Fibroblast of upper back skin (primary cell): Measurements from ENCODE around the gene TWF1.
A peak's percentile ranks its signal among the peaks of the same experiment; 100 is the strongest.

Experiments used
- DNase-seq: peaks from one replicate; pipeline ENCODE4 v3.0.0-alpha.2; 2013

Gene TWF1

DNA sequence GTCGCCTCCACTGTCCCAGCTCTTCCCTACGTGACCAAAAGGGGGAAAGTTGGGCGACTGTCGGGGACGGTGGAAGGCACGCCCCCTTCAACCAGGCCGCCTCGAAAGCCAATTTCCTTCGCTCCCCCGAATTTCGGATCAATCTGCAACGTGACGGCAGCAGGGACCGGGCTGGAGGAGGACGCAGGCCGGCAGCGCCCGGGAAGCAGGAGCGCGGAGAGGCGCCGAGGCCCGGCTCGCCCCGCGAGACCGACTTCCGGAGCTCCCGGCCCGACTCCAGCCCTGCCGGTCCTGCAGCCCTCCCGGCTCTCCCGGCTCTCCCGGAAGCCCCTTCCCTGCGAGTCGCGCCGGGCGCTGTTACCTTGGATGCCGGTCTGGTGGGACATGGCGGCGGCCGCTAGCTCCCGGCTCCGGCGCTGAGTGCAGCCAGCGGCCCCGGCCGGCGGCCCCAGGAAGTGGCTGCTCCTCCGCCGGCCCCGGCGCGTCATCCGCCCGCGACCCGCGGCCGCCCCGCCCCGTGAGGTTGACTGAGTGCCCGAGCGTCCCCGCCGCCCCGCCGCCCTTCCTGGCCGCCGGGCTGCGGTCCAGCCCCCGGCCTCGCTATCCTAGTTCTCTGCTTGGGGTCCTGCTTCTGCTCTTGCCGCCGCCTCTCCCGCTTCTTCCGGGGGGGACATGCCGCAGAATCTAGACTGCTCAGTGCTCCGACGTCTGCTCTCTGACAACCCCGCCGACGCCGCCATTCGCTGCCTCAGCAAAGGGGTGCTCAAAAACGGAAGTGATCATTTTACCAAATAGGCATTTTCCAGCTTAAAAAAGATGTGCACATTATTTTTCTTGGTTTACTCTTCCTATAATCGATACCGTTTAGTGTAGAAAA, at the start of gene TWF1:
Gene TWF1 (minus strand): TSS at position 458 of the 877 bp plus-strand sequence. CDS start 72 bp downstream, at position 386.
- DNase-seq = peak; percentile 78

DNA sequence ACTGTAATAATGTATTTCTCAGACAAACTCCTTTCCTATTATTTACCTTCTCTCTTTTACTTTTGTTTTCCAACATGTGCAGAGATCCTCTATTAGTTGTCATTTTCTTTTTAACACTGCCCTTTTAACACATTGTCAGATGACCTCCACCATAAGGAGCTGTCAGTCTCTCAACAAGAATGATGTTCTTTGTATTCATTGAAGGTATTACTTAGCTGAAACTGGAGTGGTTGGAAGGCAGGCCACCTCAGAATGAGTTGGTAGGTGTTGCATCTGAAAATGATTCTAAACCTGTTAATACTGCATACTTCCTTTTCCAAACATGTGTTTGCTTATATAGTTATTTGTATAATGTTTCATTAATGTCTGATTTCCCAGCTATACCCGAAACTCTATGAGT, 46.6 kb upstream of the TWF1 start:
- no peak for DNase-seq

DNA sequence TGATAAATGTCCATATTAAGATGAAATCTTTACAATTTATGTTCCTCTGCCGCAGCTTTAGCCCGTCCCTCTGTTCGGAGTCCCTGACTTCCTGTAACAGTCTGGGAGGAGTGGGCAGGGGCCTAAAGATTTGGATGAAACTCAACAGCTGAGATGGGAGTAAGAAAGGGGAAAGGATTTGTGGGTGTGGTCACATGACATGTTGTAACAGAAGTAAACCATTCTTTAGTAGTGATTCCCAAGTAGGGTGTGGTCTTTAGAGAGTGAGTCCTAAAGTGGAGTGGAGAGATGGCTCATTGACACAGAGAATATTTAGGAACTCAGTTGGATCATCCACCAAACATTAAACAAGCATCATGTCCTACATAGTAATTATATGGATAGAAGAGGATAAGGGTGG, 42.7 kb upstream of the TWF1 start:
- no peak for DNase-seq

DNA sequence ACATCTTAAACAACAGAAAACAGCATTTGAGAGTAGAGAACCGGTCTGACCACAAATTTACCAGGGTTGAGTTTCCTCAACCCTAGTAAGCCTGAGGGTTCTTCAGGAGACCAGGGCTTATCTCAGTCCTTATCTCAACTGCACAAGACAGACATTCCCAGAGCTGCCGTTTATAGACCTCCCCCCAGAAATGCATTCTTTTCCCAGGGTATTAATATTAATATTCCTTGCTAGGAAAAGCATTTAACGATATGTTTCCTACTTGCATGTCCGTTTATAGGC, 42.0 kb upstream of the TWF1 start:
- DNase-seq = no peak

DNA sequence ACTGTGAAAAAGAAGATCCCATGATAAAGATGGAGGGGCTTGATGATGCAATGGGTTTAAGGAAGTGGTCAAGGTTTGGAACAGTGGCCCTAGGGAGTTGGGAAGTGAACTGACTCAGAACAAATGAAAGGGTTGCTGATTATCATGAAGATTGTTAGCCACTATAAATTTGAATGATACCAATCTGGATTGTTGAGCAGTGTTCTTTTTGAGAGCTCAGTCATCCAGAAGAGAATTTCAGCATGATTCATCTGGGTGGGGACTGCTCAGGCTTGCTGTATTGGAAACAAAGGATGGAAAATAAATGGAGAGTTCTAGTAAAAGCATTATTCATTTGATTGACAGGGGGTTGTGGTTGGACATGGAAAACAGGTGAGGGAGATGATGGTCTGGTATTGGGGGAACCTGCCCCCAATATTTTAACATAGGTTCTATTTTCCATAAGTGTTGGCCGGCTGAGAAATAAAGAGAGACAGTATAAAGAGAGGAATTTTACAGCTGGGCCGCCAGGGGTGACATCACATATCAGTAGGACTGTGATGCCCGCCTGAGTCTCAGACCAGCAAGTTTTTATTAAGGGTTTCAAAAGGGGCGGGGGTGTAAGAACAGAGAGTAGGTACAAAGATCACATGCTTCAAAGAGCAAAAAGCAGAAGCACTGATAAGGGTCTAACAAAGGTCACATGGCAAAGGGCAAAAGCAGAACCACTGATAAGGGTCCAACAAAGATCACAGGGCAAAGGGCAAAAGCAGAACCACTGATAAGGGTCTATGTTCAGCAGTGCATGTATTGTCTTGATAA, 41.5 kb upstream of the TWF1 start:
- DNase-seq = peak; percentile 44

DNA sequence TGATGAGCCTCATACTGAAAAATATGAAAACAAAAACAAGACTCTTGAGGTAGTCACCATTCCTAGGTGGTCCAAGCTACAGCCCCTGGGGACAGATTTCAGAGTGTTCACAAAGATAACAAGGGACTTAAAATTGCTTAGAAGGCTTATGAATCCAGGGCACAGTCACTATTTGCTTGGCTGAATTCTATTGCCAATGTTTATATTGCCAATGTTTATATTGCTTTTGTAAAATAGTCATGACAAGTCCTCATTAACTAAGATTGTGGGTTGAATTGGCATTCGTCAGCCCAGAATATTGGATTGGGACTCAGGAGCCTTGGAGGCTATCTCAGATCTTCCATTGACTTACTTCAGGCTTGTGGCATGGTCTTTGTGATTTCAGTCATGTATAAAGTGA, 36.1 kb upstream of the TWF1 start:
- DNase-seq = no peak

DNA sequence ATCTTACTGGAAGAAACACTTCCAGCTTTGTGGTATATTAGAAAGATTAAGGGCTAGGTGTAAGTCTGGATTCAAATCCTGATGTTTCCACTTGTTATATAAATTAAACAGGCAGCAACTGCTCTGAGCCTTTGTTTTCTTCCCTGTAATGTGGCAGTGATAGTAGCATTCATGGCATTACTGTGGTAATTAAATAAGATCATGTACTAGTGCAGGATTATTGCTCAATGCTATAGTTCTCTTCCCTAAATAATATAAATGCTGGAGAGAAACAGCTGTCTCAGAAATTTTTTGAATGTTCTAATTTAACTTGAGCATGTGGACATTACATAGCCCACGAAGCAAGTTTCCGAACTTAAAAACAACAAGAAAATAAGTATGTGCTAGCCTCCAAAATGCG, 35.1 kb upstream of the TWF1 start:
- no peak for DNase-seq

DNA sequence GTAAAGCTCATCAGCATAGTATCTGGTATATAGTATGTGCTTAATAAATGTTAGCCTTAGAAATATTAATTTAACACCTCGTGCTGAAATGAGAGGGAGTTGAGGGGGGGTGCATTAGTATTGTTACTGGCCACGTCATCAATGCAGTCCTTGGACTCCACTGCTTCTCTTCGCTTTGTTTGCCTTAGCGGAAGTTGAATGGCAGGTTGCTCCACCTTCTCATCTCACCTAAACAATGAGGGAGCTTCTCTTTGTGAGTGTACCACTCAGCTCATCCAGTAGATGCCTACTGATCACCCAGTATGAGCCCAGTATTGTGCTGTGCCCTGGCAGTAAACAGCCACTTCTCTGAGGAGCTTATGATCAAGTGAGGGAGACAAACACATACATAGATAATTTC, 34.2 kb upstream of the TWF1 start:
- DNase-seq = no peak

DNA sequence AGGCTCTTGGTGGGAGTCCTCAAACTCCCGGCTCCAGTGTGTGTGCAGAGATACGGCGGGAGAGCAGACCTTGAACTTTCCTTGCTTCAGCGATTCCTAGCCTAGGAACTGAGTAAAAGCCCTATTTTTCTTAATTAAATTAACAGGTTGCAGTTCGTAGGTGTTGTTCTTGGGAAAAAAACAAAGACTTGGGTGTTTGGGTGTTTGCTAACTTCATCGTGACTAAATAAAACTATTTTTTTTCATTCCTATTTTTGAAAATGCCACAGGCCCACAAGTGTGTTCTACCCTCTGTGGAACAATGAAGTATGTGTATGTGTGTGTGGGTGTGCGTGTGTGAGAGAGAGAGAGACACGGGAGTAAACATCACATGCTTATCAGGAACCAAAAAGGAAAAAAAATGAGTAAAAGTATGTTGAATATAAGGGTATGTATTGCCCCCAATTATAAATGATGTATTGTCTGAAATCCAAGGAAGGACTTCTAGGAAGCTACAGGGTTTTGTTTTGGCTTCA, 30.4 kb upstream of the TWF1 start:
- no peak for DNase-seq

DNA sequence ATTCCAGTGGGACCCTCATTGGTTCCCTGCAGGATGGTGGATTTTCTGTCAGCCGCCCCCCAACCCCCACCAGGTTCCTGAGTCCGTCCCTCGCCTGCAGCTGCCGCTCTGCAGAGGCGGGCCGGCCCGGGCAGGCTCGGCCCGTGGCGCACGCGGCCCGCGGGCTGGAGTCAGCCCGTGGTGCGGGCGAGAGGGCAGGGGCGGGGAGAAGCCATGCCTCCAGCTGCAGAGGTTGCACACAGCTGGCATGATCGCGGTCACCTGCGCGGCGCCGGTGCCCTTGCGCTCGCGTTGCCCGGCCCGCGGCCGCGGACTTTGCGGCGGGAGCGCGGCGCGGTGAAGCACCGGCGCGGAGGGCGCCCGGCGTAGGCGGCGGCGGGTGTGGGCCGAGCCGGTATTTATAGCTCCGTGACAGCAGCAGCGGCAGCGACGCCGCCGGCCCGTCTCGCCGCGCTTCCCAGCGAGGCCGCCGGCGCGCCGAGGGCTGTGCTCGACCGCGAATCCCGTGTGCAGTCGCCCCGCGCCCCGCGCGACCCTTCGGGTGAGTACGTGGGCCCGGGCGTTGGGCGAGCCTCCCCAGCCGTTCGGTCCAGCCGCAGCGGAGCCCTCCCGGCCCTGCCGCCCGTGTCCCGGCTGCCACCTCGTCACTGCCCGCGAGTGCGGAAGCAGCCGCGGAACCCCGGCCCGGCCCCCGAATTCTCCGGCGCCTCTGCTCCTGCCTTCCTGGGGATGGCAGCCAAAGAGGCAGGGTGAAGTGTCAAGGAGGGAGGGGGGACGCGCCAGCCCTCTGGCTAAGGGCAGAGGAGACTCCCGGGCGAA, 29.7 kb upstream of the TWF1 start, which contains the start of gene TMEM117:
Gene TMEM117 (plus strand): TSS at position 426 of the 819 bp plus-strand sequence.
- DNase-seq = peak; percentile 52

DNA sequence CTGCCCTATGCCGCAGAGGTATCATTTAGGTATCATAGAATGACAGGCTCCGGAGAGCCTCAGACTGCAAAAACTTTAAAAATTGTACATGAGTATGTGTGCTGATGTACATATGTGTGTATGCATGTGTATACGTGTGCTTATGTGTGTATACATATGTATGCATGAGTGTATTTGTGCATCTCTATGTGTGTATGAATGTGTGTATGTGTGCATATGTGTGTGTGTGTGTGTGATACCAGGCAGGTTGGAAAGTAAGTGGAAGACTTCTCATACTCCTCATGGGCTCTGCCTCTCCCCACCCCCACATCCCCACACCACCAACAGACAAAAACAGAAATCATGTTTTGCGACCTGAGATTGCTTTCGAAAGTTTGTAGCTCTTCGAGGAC, 29.1 kb upstream of the TWF1 start:
- peak; percentile 9 for DNase-seq

DNA sequence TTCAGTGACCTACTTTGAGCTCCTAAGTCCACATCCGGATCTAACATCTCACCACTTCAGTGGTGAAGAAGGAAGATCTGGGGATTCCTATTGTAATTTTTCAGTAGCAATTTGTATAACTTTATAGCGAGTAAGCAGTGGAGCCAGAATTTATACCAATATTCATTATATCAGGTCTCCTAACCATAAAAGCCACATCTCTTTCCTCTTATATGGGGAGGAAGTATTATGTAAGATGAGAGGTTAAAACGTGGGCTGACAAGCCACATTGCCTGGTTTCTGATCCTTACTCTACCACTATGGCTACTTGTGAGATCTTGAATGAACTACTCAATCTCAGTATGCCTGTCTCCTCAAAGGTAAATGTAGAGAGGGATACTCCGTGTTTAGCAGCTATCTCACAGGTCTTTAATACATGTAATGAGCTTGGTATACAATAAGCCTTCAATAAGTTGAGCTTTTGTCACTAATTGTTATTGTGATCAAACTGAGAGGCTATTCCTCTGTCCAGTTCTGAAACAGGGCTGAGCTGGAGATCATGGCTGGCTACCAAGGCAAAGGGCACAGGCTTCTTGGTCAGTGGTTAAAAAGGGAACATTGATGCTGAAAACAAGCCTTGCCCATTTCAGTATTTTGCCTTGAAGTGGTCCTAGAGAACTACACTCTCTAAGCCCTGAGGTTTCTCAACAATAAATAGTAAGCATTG, 26.5 kb upstream of the TWF1 start:
- DNase-seq = no peak

DNA sequence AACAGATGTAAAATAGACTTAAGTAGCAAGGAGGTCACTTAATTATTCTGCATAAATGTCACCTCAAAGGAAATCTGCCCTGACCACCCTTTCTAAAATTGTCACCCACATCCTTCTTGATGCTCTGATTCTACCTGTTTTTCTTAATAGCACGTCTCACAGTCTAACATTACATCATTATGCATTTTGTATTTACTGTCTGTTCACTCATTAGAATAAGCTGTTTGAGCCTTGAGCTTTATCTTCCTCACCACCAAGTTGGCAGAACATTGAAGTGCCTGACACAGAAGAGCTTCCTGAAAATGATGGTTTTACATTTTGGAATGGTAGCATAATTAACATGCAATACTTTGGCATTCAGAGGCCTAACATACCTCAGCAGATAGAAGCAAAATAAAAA, 21.0 kb upstream of the TWF1 start:
- no peak for DNase-seq

DNA sequence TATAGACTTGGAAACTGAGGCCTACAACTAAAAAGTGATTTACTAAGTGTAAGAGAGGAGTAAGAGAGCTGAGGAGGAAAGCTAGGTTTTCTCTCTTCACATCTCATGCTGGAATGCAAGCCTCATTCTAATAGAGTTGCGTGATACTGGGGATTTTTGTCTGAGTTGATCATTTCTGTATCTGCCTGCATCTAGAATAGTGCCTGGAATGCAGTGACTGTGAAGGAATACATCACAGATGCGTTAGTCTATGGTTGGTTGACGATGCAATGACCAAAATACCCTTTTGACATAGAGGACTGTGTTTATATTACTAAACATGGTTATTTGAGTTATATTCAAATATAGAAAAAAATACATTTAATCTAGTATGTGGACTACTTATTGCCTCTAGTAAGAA, 20.6 kb upstream of the TWF1 start:
- peak; percentile 7 for DNase-seq

DNA sequence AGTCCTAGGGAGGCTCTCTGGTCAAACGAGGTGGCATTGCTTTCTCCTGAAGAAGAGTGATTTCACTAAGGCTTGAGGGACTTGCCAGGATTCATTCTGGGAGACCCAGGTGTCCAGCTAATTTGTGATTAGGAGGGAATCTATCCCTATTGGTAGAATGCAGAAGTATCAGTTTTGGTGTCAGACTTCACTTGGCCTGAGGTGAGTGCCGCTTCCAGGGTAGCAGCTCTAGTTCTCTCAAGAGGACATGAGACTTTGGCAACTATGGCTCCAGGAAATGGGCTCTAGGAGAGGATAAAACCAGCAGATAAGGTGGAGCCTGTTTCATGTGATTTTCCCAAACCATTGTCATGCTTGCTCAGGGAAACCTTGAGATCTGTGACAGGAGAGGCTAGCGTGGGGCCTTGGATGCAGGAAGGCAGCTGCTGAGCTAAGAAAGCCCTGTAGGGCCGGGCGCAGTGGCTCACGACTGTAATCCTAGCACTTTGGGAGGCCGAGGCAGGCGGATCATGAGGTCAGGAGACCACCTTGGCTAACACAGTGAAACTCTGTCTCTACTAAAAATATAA, 18.2 kb upstream of the TWF1 start:
- DNase-seq = no peak

DNA sequence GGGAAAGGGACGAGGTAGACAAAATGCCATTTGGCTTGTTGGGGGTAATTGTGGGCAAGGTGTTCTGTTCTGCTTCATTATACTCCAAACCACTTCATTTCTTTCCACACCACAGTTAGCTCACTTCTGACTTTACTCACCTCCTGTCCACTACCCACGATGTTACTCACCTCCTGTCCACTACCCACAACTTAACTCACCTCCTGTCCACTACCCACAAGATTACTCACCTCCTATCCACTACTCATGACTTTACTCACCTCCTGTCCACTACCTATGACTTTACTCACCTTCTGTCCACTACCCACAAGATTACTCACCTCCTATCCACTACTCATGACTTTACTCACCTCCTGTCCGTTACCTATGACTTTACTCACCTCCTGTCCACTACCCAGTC, 10.1 kb upstream of the TWF1 start:
- no peak for DNase-seq

DNA sequence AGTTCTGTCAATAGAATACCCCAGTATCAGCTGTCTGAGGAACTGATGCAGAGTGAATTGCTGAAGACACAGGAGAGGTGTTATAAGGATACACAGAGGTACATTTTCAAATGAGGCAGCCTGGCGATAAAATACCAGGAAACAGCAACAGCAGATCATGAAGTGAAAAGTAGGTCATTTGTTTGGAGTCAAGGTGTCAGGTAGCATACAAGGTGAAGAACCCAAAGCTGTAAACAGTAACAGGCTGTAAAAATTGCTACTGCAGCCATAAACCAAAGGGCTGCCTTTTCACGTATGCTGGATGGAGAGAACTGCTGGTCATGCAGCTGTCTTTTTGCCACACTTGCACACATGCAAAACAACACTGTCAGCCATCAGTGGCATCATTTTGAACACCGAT, 9.3 kb upstream of the TWF1 start:
- no peak for DNase-seq

DNA sequence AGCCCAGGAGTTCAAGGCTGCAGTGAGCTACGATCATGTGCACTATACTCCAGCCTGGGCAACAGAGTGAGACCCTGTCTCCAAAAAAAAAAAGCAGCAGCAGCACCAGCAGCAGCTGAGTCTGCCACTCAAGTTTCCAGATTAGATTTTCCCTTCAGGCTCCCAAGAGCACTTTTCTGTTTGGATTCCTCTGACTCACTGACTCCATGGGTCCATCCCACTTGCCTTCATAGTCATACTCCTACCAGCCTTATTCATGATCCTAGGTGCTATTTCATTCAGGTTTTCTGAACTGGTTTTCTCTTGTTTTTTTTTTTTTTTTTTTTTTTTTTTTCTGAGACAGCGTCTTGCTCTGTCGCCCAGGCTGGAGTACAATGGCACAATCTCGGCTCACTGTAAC, 6.8 kb upstream of the TWF1 start:
- DNase-seq = no peak

DNA sequence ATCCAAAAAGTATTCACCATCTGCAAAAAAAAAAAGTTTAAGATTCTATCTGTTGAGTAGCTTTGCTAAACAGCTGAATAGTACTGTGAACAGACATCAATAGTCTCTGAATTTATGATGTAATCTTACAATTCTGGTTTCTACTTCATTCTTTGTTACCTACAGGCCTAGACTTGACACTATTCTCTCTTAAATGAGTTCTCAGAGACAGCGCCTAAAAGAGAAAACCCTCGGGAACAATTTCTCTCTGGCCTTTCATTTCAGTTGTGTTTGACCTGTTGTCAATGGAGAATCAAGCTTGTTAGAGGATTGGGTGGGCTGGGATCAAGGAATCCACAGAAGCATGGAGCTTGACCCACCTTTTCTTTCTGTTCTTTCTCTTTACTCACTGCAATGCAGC, 5.9 kb upstream of the TWF1 start:
- DNase-seq = no peak

DNA sequence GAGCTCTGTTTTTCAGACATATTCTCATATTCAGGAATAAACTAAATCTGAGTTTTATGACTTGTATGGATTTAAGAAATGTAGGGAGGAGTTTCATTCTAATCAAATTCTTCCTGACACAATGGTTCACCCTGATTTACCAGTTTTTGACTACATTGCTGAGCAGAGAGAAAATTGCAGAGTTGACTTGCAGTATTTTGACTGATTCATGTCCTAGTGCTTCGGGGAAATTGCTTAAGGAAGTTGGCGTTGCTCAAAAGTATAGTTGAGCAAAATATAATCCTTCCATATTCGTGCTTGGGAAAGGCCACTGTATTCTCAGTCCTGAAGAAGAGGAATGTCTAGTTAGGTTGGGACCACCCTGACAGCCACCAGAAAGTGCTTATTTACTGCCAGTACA, 1.3 kb upstream of the TWF1 start:
- DNase-seq = no peak

DNA sequence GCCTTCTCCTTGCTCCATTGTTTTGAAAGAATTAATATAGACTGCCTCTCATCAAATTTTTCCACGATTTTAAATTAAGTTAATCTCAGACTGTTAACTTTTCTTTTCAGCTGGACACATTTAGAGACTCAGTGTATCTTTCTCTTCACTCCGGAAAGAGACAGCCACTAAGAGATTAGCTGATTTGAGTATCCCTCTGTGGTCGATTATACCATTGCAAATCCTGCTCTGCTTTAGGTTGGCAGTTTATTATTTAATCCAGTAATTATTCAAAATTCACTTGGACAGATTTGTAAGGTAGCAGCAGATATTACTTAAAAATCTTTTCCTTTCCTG, 588 bp upstream of the TWF1 start:
- DNase-seq = peak; percentile 4

DNA sequence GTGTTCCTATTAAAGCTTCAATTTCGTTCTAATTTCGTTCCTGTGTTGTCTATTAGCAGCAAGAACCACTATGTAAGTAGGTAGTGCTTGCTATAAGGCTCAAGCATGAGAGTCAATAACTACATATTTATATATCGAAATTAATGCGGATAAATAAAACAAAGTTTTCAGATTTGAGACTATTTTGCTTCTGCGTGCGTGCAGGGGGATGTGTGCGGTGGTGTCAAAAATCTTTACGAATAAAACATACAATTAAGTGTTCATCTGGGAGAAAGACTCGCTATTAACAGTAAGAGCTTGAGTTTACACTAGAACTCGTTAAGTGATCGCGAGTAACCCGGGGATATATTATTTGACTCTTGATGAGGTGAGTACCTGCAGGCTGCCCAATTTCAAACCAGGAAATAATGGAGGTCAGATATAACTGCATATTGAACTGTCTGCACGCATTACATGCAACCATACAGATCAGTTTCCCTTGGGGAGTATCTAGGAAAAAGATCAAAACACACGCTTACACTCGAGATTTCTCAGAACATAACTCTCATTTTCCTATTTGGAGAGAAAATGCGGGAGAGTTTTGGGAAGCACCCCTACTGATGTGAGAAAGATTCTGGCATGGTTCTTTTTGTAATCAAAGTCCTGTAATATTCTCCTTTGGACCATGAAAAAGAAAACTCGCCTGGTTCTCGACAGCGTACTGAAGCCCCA, 813 bp downstream of the TWF1 start:
- DNase-seq = peak; percentile 1
